Medulla oblongata (tissue), 1 donor: ENCODE measurements around the gene TKTL1.

ENCODE experiments used
- DNase-seq: peaks from one replicate; pipeline ENCODE4 v3.0.0-alpha.2; 2015; ENCODE audit errors: extremely low spot score

Gene TKTL1

GRCh38 chrX:154362085-154362742 lies 66.6 kb downstream of the TKTL1 start:
- DNase-seq, result no peak

DNA sequence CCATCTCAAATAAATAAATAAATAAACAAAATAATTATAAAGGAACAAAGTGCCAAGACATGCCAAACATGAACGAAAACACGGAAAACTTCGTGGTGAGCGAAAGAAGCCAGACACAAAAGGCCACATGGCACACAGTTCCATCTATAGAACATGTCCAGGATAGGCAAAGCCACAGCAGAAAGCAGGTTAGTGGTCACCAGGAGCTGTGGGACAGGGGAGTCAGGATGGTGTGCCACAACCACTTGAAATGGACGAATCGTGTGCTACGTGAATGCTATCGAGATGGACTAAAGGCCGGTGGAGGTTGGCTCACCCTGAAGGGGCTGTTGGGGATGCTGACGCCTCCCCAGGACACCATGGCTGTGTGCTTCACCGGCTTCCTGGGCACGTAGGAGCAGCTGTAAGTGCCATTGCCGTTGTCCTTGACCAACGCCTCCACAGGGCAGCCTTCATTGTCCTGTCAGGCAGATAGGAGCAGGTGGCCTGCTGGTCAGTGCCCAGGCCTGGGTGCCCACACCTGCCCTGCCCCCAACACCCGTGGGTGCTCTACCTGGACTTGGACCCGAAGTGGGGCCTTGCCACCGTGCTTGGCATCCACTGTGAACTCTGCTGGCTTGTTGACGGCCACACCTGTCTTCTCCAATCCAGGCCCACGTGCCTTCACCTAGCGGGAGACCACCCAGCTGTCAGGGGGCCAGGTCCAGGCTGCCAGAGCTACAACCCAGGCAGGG lies 68.3 kb downstream of the TKTL1 start:
- DNase-seq, result no peak

DNA sequence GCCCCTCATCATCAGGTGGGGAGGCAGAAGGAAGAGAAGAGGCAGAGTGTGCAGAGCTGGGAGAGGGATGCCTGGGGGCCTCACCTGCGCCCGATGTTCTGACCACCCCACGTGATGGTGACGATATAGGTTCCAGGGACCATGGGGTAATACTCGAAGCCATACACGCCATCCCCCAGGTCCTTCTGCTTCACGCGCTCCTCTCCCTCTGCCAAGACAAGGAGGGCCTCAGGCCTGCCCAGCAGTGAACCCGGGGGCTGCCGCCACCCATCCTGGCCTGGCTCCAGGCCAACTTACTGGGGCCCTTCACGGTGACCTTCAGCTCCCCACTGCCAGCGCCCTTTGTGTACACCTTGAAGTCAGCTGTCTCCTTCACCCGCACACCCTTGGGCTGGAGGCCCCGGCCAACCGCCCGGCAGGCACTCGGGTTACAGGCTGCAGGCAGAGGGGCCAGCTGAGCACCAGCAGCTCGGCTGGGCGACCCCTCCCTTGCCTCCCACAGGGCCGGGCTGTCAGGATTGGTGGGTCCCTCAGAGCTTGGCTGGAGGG lies 69.5 kb downstream of the TKTL1 start:
- DNase-seq, result no peak

DNA sequence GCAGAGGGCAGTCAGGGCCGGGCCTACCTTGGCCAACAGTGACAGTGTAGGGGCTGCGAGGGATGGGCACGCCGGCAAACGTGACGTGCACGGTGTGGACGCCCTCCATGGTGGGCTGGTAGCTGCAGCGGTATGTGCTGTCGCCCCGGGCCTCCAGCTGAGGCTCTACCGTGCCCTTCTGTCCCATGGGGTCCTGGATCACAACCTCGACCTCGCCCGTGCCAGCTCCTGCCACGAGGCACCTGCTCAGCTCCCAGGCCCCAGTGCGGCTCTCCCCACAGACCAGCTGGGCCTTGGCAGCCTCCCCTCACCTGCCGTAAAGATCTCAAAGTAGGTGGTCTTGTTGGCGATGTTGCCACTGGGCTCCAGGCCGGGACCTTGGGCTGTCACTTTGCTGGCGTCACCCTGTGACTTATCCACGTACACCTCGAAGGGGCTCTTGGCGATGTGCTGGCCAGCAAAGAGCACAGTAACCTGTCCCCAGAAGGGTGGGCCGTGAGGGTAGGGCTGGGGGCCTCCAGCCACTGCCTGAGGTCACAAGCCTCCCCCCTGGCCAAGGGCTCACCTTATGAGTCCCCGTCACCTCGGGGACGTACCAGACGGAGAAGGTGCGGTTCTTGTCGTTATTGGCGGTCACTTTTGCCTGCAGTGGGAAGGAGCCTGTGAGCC lies 70.5 kb downstream of the TKTL1 start:
- no peak for DNase-seq

DNA sequence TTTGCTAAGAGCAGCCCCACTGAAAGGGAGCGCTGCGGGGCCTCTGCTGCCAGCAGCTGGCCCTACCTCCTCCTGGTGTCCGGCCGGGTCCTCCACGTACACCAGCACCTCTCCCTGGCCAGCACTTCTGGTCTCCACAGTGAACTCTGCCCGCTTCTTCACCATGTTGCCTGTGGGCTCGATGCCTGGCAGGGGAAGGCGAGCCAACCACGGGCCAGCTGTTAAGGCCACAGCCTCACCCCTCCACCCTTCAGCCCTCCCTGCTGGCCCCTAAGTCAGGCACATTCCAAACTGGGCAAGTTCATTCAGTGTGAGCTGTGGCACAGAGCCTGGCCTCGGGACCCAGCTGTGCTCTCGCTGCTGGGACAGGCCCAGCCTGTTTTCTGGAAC lies 71.1 kb downstream of the TKTL1 start:
- peak; percentile 50 for DNase-seq

DNA sequence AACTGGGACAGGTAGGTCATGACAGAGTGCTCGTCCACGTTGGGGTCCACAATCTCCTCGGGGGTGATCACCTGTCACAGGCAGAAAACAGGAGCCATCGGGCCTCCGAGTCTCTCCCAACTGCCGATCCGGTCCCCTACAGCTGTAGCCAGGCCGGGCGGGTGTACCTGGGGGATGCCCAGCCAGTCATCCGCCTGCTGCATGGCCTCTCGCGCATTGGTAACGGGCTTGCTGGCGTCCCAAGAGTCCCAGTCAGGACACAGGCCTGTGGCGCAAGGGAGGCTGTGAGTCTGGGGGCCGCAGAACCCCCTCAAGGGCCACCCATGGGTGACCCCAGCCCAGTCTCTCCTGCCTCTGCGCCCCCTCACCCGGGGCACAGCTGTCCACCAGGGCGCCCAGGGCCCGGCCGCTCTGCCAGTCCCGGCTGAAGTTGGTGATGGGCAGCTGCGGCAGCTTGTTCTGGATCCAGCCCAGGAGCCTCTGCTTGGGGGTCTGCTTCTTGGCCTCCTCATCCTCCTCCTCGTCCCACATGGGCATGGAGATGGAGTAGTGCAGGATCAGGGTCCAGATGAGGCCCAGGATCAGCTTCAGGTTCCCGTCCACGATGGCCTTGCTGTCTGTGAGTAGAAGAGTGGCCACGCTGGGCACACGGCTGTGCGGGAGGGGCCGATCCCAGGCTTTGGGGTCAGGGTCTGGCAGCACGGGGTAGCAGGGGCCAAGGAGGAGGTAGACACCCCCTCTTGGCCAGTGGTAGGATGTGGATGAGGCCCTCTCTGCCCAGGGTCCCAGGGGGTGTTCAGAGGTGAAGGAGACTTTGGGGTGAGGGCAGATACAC lies 72.1 kb downstream of the TKTL1 start:
- no peak for DNase-seq

DNA sequence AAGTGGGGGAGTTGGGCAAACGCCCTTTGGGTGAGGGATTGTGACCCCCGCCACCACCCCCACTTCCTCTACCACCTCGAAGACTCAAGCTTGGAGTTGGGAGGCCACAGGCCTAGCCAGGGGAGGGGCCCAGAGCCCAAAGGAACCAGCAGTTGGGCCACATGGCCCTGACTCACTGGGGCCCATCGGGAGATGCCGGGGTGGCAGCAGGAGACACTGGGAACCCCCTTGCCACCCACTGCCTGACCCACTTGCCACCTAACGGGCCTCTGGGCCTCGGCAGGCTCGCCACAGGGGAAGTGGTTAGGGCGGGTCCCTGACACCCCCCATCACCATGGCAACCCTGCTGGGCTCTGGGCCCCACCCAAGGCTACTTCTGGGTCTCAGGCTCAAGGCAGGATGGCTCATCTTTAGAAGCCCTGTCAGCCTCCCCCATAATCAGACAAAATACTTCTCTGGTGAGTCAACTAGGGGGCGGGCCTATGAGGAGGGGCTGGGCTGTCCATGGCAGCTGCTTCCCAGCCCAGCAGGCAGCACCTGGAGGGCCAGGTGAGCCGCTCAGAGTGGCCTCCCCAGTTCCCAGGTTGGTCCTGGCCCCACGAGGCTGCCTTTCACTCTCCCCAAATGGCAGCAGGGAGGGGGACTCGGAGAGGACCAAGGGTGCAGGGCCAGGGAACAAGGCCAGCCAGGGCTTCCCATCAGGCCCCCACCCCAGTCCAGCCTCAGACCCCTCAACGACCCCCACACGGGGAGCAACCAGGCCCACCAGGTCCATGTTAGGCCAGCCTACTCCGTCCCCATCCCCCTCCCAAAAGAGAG lies 73.2 kb downstream of the TKTL1 start:
- no peak for DNase-seq

GRCh38 chrX:154369449-154370299 lies 74.1 kb downstream of the TKTL1 start:
- DNase-seq, result peak; percentile 63

DNA sequence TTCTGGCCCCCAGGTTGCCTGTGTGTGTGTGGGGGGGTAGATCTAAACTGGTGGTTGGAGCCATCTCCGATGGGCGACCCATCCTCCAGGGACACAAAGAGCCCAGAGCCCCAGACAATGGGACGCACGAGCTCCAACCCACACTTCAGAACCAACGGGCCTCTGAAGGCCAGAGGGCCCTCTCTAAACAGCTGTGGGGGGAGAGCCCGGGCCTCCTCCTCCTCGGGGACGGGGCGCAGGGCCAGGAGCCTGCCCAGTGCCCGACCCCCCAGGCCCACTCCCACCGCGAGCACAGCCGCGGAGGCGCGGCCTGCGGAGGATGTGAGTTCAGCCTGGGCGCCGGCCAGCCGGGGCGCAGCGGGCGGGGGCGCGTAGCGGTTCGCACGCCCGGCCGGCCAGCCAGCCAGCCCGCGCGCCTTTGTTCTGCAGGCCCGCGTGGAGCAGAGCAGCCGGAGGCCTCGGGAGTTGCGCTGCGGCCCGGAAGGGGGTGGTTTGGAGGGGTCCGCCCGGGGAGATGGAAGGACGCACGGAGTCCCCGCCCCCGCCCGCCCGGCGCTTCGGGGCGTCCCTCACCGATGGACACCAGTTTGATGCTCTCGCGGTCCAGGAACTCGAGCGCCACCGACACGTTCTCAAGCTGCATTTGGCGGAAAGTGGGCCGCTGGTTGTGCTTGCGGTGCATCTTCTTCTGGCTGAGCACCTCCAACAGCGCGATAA lies 74.9 kb downstream of the TKTL1 start:
- no peak for DNase-seq

DNA sequence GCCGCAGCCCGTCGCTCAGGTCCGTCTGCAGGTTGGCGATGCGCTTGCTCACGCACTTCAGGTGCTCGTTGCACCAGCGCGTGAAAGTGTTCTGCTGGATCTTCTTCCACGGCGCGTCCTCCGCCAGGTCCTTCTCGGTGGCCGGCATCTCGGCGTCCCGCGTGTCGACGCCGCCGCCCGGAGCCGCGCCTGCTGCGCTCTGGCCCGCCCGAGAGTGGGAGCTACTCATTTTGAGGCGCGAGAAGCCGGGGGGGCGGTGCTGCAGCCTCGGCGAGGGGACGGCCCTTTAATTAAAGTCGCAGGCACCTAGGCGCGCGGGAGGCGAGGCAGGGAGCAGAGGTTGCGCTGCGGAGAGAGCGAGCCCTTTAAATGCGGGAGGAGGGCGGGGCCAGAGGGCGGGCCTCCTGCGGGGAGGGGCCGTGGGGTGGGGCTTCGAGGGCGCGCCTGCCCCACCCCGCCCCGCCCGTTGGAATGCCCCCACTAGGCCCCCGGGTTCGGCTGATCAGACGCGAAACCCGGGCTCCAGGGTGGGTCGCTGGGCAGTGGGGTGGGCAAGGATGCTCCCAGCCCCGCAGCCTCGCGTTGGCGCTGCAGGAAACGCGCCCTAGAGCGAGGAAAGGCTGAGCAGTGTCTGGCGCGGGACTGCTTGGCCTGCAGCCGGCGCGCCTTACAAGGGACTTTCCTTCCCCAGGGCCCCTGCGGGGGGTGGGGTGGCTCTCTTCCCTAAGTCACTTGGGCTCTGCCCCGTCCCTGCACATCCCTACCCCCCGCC lies 75.6 kb downstream of the TKTL1 start:
- DNase-seq, result peak; percentile 90

DNA sequence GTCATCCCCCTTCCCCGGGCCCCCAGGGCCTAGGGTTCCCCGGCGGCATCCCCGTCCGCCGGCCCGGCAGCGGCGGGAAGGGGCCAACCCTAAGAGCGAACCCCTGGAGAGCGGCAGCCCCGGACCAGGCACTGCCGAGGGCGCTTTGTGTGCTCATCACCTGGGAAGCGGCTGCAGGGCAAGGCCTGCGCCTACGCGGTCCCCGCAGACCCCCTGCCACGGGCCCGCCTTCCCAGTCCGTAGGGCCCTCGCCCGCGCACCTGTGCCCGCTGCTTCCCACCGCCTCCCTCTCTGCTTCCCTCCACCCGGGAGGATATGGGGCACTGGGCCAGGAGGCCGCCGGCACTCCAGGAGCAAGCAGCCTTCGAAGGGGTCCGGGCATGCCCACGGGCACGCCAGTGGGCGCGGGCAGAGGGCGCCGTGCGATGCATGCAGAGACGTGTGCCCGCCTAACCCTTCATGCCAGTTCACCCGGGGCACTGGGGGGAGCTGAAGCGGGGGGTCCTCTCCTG lies 76.2 kb downstream of the TKTL1 start:
- DNase-seq, result no peak

GRCh38 chrX:154372612-154373022 lies 77.0 kb downstream of the TKTL1 start:
- DNase-seq, result no peak

GRCh38 chrX:154373340-154374306 lies 78.0 kb downstream of the TKTL1 start:
- peak; percentile 66 for DNase-seq

DNA sequence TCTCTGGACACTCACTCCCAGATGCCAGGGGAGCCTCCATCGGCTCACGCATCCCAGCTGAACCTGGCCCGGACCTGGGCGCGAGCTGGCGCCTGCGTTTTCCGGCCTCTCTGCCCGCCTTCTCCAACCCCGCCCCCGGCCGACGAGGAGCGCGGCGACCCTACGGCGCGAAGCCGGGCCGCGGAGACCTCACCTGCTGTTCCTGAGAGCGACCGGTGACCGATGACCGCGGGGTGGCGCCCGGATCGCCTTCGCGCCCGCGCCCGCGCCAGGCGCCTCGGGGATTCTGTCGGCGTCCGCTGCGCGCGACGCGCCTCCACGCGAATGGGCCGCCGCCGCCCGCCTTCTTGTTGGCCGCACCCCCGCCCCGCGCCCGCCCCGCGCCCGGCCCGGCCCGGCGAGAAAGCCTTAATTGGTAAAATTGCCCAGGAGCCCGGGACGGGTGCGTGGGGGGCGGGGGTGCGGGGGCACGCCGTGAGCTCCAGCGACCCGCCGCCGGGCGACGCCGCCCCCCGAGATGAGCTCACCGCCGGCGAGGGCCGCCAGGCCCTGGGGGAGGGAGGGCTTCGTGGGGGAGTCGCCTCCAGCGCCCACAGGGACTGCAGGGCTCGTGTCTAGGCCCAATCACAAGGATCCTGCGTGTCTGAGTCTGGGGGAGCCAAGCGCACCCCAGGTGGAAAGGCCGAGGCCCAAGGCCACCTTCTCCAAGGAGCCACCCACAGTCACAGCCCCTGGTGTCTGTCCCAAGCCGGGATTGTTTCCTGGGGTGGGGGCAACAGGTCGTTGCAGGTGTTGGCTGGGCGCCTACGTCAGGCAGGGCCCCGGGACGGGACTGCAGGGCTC lies 78.9 kb downstream of the TKTL1 start, which contains the start of gene FLNA:
FLNA (minus strand) TSS at position 322 of the 843 bp plus-strand sequence. CDS start 3,389 bp downstream, outside the sequence.
- DNase-seq, result no peak

DNA sequence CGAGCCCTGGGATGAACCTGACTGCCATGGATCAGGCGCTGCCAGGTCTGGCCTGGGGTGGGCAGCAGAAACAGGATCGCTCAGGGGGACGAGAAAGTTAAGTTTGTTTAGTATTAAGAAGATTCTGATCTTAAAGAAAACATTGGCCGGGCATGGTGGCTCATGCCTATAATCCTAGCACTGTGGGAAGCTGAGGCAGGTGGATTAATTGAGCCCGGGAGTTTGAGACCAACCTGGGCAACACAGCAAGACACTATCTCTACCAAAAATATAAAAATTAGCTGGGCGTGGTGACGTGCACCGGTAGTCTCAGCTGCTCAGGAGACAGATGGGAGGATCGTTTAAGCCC lies 79.5 kb downstream of the TKTL1 start:
- no peak for DNase-seq

- no peak for DNase-seq
Measured at GRCh38 chrX:154376774-154377173, 81.2 kb downstream of the TKTL1 start.
